ENCODE results near the gene PPP1R14C. TPM values are rescaled to one million over a fixed set of nuclear protein-coding genes. Genes with fewer than 3 reads are reported as not detected.

The PPP1R14C gene
- total RNA-seq, 3 donors from 2014 or later: 11.1 to 33.5 (median 25.2) TPM

DNA sequence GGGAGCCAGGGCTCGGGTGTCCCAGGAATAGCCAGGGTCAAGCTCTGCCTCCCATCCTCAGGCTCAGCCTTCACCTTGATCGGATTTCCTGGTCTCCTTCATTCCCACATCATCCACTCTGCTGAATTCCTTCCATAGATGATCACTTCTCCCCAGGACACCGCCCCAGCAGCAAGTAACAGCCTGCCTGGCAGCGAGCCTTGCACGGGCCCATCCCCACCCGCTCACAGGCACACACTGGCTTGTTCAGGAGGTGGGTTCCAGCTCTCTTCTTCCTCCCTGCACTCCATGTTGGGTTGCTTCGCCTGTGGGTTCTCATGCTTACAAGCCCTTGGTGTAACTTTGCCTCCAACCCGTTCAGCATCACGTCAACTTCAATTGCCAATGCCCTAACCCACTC, 113.0 kb downstream of the PPP1R14C start:
- Histone ChIP-seq H3K36me3 (ENCODE audit: low read depth) (no peaks in the 10 kb centered on the region), H3K4me1 (ENCODE audit: low read depth) (no peaks in the 10 kb centered on the region), H3K4me3 (no peak overlapping the region), H3K9me3 (no peaks in the 10 kb centered on the region)
- TF ChIP-seq, protein P1, sequence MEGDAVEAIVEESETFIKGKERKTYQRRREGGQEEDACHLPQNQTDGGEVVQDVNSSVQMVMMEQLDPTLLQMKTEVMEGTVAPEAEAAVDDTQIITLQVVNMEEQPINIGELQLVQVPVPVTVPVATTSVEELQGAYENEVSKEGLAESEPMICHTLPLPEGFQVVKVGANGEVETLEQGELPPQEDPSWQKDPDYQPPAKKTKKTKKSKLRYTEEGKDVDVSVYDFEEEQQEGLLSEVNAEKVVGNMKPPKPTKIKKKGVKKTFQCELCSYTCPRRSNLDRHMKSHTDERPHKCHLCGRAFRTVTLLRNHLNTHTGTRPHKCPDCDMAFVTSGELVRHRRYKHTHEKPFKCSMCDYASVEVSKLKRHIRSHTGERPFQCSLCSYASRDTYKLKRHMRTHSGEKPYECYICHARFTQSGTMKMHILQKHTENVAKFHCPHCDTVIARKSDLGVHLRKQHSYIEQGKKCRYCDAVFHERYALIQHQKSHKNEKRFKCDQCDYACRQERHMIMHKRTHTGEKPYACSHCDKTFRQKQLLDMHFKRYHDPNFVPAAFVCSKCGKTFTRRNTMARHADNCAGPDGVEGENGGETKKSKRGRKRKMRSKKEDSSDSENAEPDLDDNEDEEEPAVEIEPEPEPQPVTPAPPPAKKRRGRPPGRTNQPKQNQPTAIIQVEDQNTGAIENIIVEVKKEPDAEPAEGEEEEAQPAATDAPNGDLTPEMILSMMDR (IDR thresholded peaks at IDR 0.05): no peak
- DNase-seq (no peak), ATAC-seq (no peak)
- intact Hi-C loops (cut with DNase I, micrococcal nuclease): no loop called here

DNA sequence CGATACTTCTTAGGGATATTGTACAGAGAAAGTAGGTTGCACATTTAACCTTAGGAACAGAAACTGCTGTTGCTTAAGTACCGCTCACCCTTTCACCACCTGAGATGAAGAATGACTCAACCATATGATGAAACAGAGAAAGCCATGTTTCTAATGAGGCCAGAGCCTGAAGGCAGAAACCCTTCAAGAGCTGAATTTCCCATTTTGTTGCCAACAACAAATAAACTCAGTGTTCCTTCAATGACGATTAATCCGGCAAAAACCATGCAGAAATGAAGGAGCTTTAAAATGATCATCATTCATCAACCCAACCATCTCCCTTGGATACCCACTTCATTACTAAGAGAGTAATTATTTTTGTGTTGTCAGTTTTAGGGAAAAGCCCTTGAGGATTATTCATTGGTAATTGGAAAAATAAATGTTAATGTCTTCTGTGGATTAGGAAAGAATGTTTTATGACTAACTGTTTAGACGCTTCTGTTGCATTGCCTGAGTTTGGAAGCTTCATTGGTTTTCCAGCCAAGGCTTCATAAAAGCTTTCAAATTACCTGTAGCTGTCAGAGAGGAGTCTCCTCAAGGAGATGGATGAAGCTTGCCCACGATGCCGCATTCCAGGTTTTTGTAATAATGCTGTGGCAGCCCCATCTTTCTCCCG, 113.9 kb downstream of the PPP1R14C start:
- H3K4me1 ChIP-seq (ENCODE audit: low read depth): no peaks in the 10 kb centered on the region
- no peak overlapping the region for H3K4me3 ChIP-seq
- ATAC-seq: no peak
- no peaks in the 10 kb centered on the region for H3K9me3 ChIP-seq
- intact Hi-C loops (cut with DNase I, micrococcal nuclease): no loop called here
- no peak for DNase-seq
- no peaks in the 10 kb centered on the region for H3K36me3 ChIP-seq (ENCODE audit: low read depth)
- TF ChIP-seq, protein P1 (IDR thresholded peaks at IDR 0.05): no peak

DNA sequence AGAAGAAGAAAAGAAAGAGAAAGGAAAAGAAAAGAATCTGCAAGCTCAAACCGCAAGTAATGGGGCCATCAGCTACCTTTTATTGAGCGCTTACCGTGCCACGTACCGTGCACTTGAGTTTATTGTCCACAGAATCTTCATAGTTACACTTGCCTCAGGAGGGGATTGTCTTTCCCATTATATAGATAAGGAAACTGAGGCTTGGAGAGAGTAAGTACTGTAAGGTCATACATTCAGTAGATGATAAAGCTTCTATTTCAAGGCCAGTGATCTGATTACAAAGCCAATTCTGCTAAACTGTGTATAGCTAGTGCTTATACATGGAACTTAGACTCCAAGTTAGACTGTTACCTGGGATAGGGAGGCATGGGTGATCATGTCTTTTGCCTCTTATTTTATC, 115.5 kb downstream of the PPP1R14C start:
- H3K36me3 ChIP-seq (ENCODE audit: low read depth): no peaks in the 10 kb centered on the region
- H3K9me3 ChIP-seq: no peaks in the 10 kb centered on the region
- intact Hi-C loops (cut with DNase I, micrococcal nuclease): no loop called here
- H3K4me1 ChIP-seq (ENCODE audit: low read depth): no peaks in the 10 kb centered on the region
- ATAC-seq: no peak
- TF ChIP-seq, protein P1 (IDR thresholded peaks at IDR 0.05): no peak
- H3K4me3 ChIP-seq: no peak overlapping the region
- DNase-seq: no peak

DNA sequence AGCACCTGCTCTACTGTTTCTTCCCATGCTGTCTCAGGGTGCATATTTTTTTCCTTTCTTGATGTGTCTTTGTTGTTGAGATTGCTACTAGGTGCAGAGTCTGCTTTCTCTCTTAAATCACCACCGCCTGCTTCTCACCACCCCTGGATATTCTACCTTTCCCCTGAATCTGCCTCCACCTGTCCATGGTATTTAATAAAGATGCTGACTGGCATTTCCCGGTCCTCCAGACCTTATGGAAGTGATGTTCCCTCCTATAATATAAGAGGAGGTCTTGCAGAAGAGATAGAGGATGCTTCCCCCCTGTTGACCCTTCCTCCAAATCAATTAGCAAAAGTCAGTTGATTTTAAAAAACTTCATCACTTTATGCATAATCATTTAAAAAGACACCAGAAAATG, 118.1 kb downstream of the PPP1R14C start:
- DNase-seq (no peak), ATAC-seq (no peak)
- Histone ChIP-seq H3K36me3 (ENCODE audit: low read depth) (no peaks in the 10 kb centered on the region), H3K9me3 (no peaks in the 10 kb centered on the region), H3K4me1 (ENCODE audit: low read depth) (no peaks in the 10 kb centered on the region), H3K4me3 (no peak overlapping the region)
- TF ChIP-seq, protein P1 (IDR thresholded peaks at IDR 0.05): no peak
- intact Hi-C loops (cut with DNase I, micrococcal nuclease): no loop called here

DNA sequence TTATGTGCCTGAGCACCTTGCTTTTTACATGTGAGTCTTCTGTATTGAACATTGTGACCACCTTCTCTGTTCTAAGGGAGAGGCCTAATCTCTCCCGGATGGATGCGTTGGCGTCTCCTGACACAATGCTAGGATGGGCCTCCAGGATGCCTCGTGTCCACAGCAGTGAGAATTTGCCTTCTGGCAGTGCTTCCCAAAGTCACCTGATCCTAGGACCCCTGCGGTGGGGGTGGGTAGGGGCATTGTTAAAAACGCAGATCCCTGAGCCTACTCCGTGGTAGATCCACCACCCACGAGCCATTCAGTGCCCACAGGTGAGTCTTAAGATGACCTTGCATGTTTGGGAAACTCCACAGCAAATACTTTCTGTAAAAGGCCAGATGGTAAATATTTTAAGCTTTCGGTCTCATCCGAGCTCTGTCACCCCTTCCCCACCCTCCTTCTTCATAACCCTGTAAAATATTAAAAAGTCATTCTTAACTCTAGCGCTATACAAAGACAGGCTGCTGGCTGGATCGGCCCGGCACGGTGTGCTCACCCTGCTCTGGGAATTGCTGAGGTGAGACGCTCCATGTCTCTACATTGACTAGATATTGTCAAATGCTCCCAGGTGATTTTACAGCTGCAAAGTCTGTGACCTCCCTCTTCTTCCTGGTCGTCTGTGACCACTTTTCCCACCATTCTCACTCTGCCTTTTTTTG, 119.3 kb downstream of the PPP1R14C start:
- no peak overlapping the region for H3K4me3 ChIP-seq
- no peaks in the 10 kb centered on the region for H3K4me1 ChIP-seq (ENCODE audit: low read depth)
- no peaks in the 10 kb centered on the region for H3K36me3 ChIP-seq (ENCODE audit: low read depth)
- DNase-seq (no peak), ATAC-seq (no peak)
- TF ChIP-seq, protein P1 (IDR thresholded peaks at IDR 0.05): no peak
- intact Hi-C loops (cut with DNase I, micrococcal nuclease): no loop called here
- no peaks in the 10 kb centered on the region for H3K9me3 ChIP-seq
